HCT116 (cell line): ENCODE measurements around the gene ZNF320. TPM values are rescaled to one million over a fixed set of nuclear protein-coding genes. Genes with fewer than 3 reads are reported as not detected.
"Not testable (repeated sequence)": the region's sequence is repeated elsewhere in the genome, so short reads cannot be mapped to it uniquely, and the experiment has no call there.

Source experiments
- ATAC-seq: fragments of 200-7000 bp; cut with Tn5 transposase; 2 replicates; pipeline ENCODE4 v1.9.1; 2020; ENCODE audit warnings: mild to moderate bottlenecking, moderate library complexity
- BruUV-seq: library from RNA; stranded (reverse); fragments of 400-500 nt; replicated peaks from 2 replicates; lab custom pipeline; 2021; lab: Mats Ljungman, UMichigan
- CTCF ChIA-PET: fragments of 300-600 bp; sonication (Branson Sonifier 250); formaldehyde crosslinking; loops from one replicate; lab custom pipeline; 2021; ENCODE audit warnings: antibody characterized with exemption; lab: Charles Lee
- POLR2A ChIA-PET: fragments of 300-600, 350-600 bp; sonication (Branson Sonifier 250); formaldehyde crosslinking; loops from one replicate; lab custom pipeline; 2021; ENCODE audit warnings: antibody characterized with exemption; lab: Charles Lee
- RAD21 ChIA-PET, 2 experiments: fragments of 300-600 bp; sonication (Branson Sonifier 250); formaldehyde crosslinking; loops; one replicate each; lab custom pipeline; 2023; ENCODE audit warnings: low total read pairs in 2 of 2; ENCODE audit not compliant: uncharacterized antibody in 2 of 2, unreplicated experiment in 2 of 2, low non-redundant PET in 1 of 2; lab: Charles Lee
- DNase-seq: peaks from one replicate; pipeline ENCODE4 v3.0.0-alpha.2; 2010; ENCODE audit warnings: low read depth, low spot score
- H2AFZ ChIP-seq: fragments of 200-600 bp; shearing (Covaris generic), sonication (generic); 2 replicates; pipeline ENCODE4 v1.6.1; 2017; ENCODE audit warnings: low read depth, mixed run types, mixed read lengths, antibody characterized with exemption, low read length; ENCODE audit not compliant: poor library complexity, severe bottlenecking
- H3K27ac ChIP-seq: 2 replicates; pipeline ENCODE4 v1.5.1; 2012; ENCODE audit warnings: low read depth, low read length
- H3K27me3 ChIP-seq: fragments of 200-600 bp; sonication (generic); 2 replicates; pipeline ENCODE4 v1.6.1; 2016; ENCODE audit warnings: mixed run types, low read length, mixed read lengths; ENCODE audit not compliant: insufficient read depth
- H3K36me3 ChIP-seq, 2 experiments: fragments of 200-500 bp in 1 of 2; fragments of 200-600 bp in 1 of 2; sonication (Bioruptor generic) in 1 of 2; sonication (generic) in 1 of 2; 2 replicates each; pipeline versions ENCODE4 v1.5.1 to v1.6.1; 2014 to 2016; ENCODE audit warnings: low read length in 2 of 2, inconsistent platforms in 1 of 2, mixed read lengths in 1 of 2, mixed run types in 1 of 2; ENCODE audit not compliant: insufficient read depth in 2 of 2, control insufficient read depth in 1 of 2
- H3K4me1 ChIP-seq, 2 experiments: fragments of 200-600 bp in 1 of 2; sonication (generic) in 1 of 2; 2 replicates each; pipeline versions ENCODE4 v1.5.1 to v1.6.1; 2012 to 2017; ENCODE audit warnings: low read length in 2 of 2, inconsistent platforms in 1 of 2, mild to moderate bottlenecking in 1 of 2, mixed read lengths in 1 of 2, mixed run types in 1 of 2, moderate library complexity in 1 of 2; ENCODE audit not compliant: insufficient read depth in 2 of 2, control insufficient read depth in 1 of 2
- H3K4me2 ChIP-seq: fragments of 200-600 bp; sonication (generic); 2 replicates; pipeline ENCODE4 v1.6.1; 2017; ENCODE audit warnings: mixed run types, low read length, mixed read lengths
- H3K4me3 ChIP-seq, 2 experiments: fragments of 200-600 bp in 1 of 2; sonication (generic) in 1 of 2; replicated peaks in 1 of 2; 2 replicates each; pipeline ENCODE4 v1.5.1; 2011 to 2016; ENCODE audit warnings: low read length in 2 of 2, control low read depth in 1 of 2, low read depth in 1 of 2, mild to moderate bottlenecking in 1 of 2, mixed read lengths in 1 of 2, mixed run types in 1 of 2
- H3K79me2 ChIP-seq: fragments of 200-600 bp; sonication (generic); 2 replicates; pipeline ENCODE4 v1.6.1; 2017; ENCODE audit warnings: mild to moderate bottlenecking, mixed run types, low read length, moderate library complexity, mixed read lengths; ENCODE audit not compliant: insufficient read depth
- H3K9ac ChIP-seq: fragments of 200-600 bp; sonication (generic); 2 replicates; pipeline ENCODE4 v1.6.1; 2016; ENCODE audit warnings: low read length, mixed read lengths
- H3K9me2 ChIP-seq: fragments of 200-600 bp; sonication (generic), shearing (Covaris generic); 2 replicates; pipeline ENCODE4 v1.6.1; 2017; ENCODE audit warnings: mixed run types, mild to moderate bottlenecking, moderate library complexity; ENCODE audit not compliant: insufficient read depth
- H3K9me3 ChIP-seq, 2 experiments: fragments of 200-500 bp in 1 of 2; fragments of 200-600 bp in 1 of 2; sonication (Bioruptor generic) in 1 of 2; sonication (generic) in 1 of 2; 2 replicates each; pipeline ENCODE4 v1.6.1; 2014 to 2017; ENCODE audit warnings: low read length in 2 of 2, mixed read lengths in 2 of 2, inconsistent platforms in 1 of 2, low read depth in 1 of 2, mild to moderate bottlenecking in 1 of 2, mixed run types in 1 of 2, moderate library complexity in 1 of 2; ENCODE audit not compliant: control insufficient read depth in 1 of 2, insufficient read depth in 1 of 2
- H4K20me1 ChIP-seq: fragments of 200-600 bp; sonication (generic), shearing (Covaris generic); 2 replicates; pipeline ENCODE4 v1.6.1; 2017; ENCODE audit warnings: mixed run types, mild to moderate bottlenecking, moderate library complexity; ENCODE audit not compliant: insufficient read depth
- CEBPB ChIP-seq: IDR thresholded peaks from 2 replicates; pipeline ENCODE4 v1.6.1; 2012; ENCODE audit warnings: low read depth
- EGR1 ChIP-seq: IDR thresholded peaks from 2 replicates; pipeline ENCODE4 v1.6.1; 2012; ENCODE audit warnings: low read depth
- POLR2A ChIP-seq: IDR thresholded peaks from 2 replicates; pipeline ENCODE4 v1.7.0; 2011; ENCODE audit warnings: borderline replicate concordance; ENCODE audit not compliant: insufficient read depth, insufficient read length; ENCODE audit errors: extremely low read depth
- POLR2AphosphoS5 ChIP-seq: IDR thresholded peaks from 2 replicates; pipeline ENCODE4 v1.6.1; 2011; ENCODE audit warnings: mild to moderate bottlenecking, low read depth, low read length, moderate library complexity
- REST ChIP-seq: IDR thresholded peaks from 2 replicates; pipeline ENCODE4 v1.6.1; 2012; ENCODE audit warnings: low read depth
- SIN3A ChIP-seq: IDR thresholded peaks from 2 replicates; pipeline ENCODE4 v1.6.1; 2012; ENCODE audit warnings: low read depth
- YY1 ChIP-seq: IDR thresholded peaks from 2 replicates; pipeline ENCODE4 v1.6.1; 2011; ENCODE audit warnings: low read length, low read depth, moderate library complexity, mild to moderate bottlenecking; ENCODE audit not compliant: insufficient replicate concordance; ENCODE audit errors: extremely low read depth
- intact Hi-C: fragments of 100-400 bp; cut with micrococcal nuclease; formaldehyde crosslinking; loops from 2 replicates; pipeline ENCODE4 v1.10.0; 2022
- total RNA-seq: library from RNA; stranded (reverse); gene quantifications from one replicate; pipeline ENCODE4 v1.2.1, GENCODE V29; 2021; ENCODE audit not compliant: unreplicated experiment

Gene ZNF320
- total RNA-seq, 1 experiment from 2014 or later: 9.2 TPM

DNA sequence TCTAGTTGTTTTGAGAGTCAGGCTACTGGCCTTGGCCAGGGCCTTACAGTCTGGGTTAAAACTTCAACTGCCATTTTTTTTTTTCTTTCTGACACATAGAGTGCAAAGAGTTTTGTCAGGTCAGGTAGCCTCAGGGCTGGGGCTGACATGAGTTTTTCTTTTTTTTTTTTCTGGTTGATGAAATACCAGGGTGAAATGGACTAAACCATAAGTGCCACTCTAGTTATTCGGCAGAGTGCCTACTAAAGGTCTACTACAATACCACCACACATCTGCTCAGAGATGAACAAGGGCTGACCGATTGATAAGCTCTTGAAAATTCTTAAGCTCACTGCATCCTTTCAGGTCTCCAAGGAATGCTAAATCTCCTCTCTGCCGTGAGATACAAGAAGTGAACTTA is 4.4 kb upstream of the ZNF320 start (continued):
- no peak for TF ChIP-seq REST

DNA sequence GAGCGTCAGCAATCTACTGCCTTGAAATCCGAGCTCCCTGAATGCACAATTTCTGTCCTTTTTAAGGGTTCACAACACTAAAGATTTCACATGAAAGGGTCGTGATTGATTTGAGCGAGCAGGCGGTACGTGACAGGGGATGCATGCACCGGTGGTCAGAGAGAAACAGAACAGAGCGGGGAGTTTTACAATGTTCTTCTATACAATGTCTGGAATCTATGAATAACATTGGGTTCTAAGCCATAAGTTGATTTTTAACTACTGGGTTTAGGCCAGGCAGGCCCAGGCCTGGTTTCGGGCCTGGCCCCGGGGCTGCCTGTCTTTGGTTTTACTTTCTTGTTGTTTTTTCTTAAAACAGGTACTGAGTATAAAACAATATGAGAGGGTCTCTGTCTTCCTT is 1.2 kb upstream of the ZNF320 start:
- BruUV-seq, H3K9ac ChIP-seq, CTCF ChIA-PET, H3K36me3 ChIP-seq, H3K4me3 ChIP-seq, H3K9me3 ChIP-seq, H3K27me3 ChIP-seq, H4K20me1 ChIP-seq, H3K27ac ChIP-seq, H3K4me2 ChIP-seq, H3K9me2 ChIP-seq, POLR2A ChIA-PET, ATAC-seq, RAD21 ChIA-PET, DNase-seq, H2AFZ ChIP-seq: not testable (repeated sequence)
- intact Hi-C loops: loop anchor here (5.0 kb wide), 1 partner anchor 44 kb away; no protein-coding TSS in a partner anchor
- peaks cover 35% of the 10 kb centered on the region for H3K79me2 ChIP-seq
- H3K4me1 ChIP-seq: peaks cover 0 to 11% of the 10 kb centered on the region in 2 experiments; a peak in 1 of 4 replicates

DNA sequence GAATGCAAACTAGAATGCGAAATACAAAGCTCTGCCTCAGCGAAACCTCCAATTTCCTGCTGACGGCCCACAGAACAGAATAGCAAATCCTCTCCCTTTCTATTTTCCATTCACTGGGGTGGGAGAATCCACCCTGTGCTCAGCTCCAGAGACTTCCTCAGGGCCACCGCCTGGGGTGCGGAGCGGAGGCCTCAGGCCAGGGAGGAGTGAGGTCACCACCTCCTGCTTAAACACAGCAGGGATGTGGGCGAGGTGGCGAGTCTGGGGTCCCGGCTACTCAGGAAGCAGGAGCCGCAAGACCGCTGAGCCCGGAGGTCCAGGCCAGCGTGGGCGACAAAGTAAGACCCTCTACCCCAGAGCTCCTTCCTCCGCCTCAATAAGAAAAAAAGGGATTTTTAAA is 666 bp upstream of the ZNF320 start:
- Histone ChIP-seq H3K9me3 (no peaks in the 10 kb centered on the region; a peak in 1 of 4 replicates), H3K36me3 (peaks cover 0 to 8% of the 10 kb centered on the region in 2 experiments; a peak in 3 of 4 replicates), H3K4me3 (peak overlapping the region in 1 of 2 experiments; percentile 80; a peak in 3 of 4 replicates), H4K20me1 (no peaks in the 10 kb centered on the region), H3K4me2 (peak overlapping the region; percentile 90), H2AFZ (peak overlapping the region; percentile 37), H3K9me2 (no peaks in the 10 kb centered on the region), H3K4me1 (peaks cover 0 to 11% of the 10 kb centered on the region in 2 experiments; a peak in 1 of 4 replicates), H3K27ac (peak overlapping the region; percentile 94), H3K9ac (no peak overlapping the region), H3K27me3 (no peaks in the 10 kb centered on the region), H3K79me2 (peaks cover 40% of the 10 kb centered on the region)
- intact Hi-C loops: loop anchor here (5.0 kb wide), 1 partner anchor 44 kb away; no protein-coding TSS in a partner anchor
- ChIA-PET POLR2A (no interaction called here), CTCF (no interaction called here), RAD21 (no interaction called here)
- no peak for ATAC-seq
- no TSS peak for BruUV-seq
- no peak for DNase-seq
- TF ChIP-seq YY1 (no peak), SIN3A (no peak), POLR2AphosphoS5 (no peak), EGR1 (no peak), POLR2A (no peak), REST (no peak), CEBPB (no peak)
